WTC11 (cell line): ENCODE measurements around the gene WRAP73.

ENCODE experiments used
- CTCF ChIP-seq: fragments of 200-600 bp; IDR thresholded peaks from 2 replicates; pipeline ENCODE4 v1.8.0; 2022; ENCODE audit warnings: antibody characterized with exemption
- ZNF232 ChIP-seq: sonication (generic); formaldehyde crosslinking; IDR thresholded peaks from 2 replicates; pipeline ENCODE4 v1.8.0; 2022; ENCODE audit warnings: mild to moderate bottlenecking, missing genetic modification reagents

GRCh38 chr1:3659093-3659492 lies 9.2 kb upstream of the WRAP73 start:
- TF ChIP-seq ZNF232 (no peak), CTCF (no peak)
